Measurements from ENCODE around the gene PTPRU. TPM values are rescaled to one million over a fixed set of nuclear protein-coding genes. Genes with fewer than 3 reads are reported as not detected.

Gene PTPRU
- total RNA-seq, 1 experiment from 2014 or later: 45.5 TPM

- no peak overlapping the region for H4K91ac ChIP-seq (ENCODE audit: insufficient read length, low read depth, low read length)
- no peak overlapping the region for H2BK15ac ChIP-seq (ENCODE audit: low read depth, low read length)
- H4K5ac ChIP-seq (ENCODE audit: insufficient read length, low read depth, low read length): no peak overlapping the region
- no peaks in the 10 kb centered on the region; the same call in 1 of the 2 replicates for H3K4me1 ChIP-seq (ENCODE audit: insufficient read depth, low read length)
- no peak overlapping the region for H3K56ac ChIP-seq (ENCODE audit: insufficient read length, low read depth, low read length)
- no peak overlapping the region for H2AFZ ChIP-seq (ENCODE audit: low read length)
- no peak overlapping the region for H2BK120ac ChIP-seq (ENCODE audit: low read depth, low read length, poor library complexity, severe bottlenecking)
- H3K14ac ChIP-seq (ENCODE audit: insufficient read depth, low read length): no peak overlapping the region
- H2AK5ac ChIP-seq (ENCODE audit: insufficient read length, low read length): no peak overlapping the region
- no peak overlapping the region for H2BK20ac ChIP-seq (ENCODE audit: low read depth, low read length, poor library complexity, severe bottlenecking)
- DNase-seq: no peak
- H4K20me1 ChIP-seq (ENCODE audit: control insufficient read depth, insufficient read depth, insufficient read length): no peaks in the 10 kb centered on the region
- Mint-ChIP-seq H3K9me3 (no peaks in the 10 kb centered on the region), H3K27ac (peak overlapping the region in 1 of 3 experiments; percentile 60; a peak in 2 of 7 replicates), H3K4me3 (no peak overlapping the region), H3K27me3 (ENCODE audit: low read depth) (no peaks in the 10 kb centered on the region; the same call in 1 of the 2 replicates), H3K36me3 (ENCODE audit: insufficient read depth in 1 of 3, low read depth in 3 of 3) (peaks cover 3 to 31% (median 21%) of the 10 kb centered on the region in 3 experiments; a peak in 6 of 7 replicates), H3K4me1 (peaks cover 27 to 39% of the 10 kb centered on the region in 2 experiments)
- H3K9ac ChIP-seq (ENCODE audit: extremely low read depth, insufficient read length, low read length): no peak overlapping the region
- no peak overlapping the region for H3K23ac ChIP-seq (ENCODE audit: insufficient read length, low read depth, low read length)
- no CpG with 5 or more reads among the region's 3 CpGs for WGBS (ENCODE audit: extremely low coverage, insufficient read length, low lambda C conversion rate)
- H2BK5ac ChIP-seq (ENCODE audit: insufficient read length, low read length): no peak overlapping the region
- TF ChIP-seq CTCF (conservative IDR thresholded peaks at IDR 0.05): no peak
- no peak overlapping the region for H3K4me2 ChIP-seq (ENCODE audit: insufficient read depth, insufficient read length, low read length)
- no peaks in the 10 kb centered on the region for H3K79me1 ChIP-seq (ENCODE audit: insufficient read depth, low read depth, low read length, poor library complexity, severe bottlenecking)
- H3K23me2 ChIP-seq (ENCODE audit: insufficient read length, low read depth, low read length, poor library complexity, severe bottlenecking): peaks cover 2% of the 10 kb centered on the region
- no peak overlapping the region for H3K4ac ChIP-seq (ENCODE audit: low read depth, low read length)
- H3K18ac ChIP-seq (ENCODE audit: insufficient read length, low read depth, low read length): no peak overlapping the region
- no peak overlapping the region for H2BK12ac ChIP-seq (ENCODE audit: insufficient read length, low read depth, low read length)
- H3K27me3 ChIP-seq (ENCODE audit: insufficient read depth, low read length): no peaks in the 10 kb centered on the region
- no peak overlapping the region for H3K27ac ChIP-seq (ENCODE audit: insufficient read length, low read depth, low read length)
- no peak overlapping the region for H4K8ac ChIP-seq (replicated peaks; ENCODE audit: insufficient read length, low read depth, low read length)
- H3K9me3 ChIP-seq (ENCODE audit: control insufficient read depth, low read depth, low read length): no peaks in the 10 kb centered on the region
- no peaks in the 10 kb centered on the region for H3K79me2 ChIP-seq (ENCODE audit: insufficient read depth, low read length)
- no peak overlapping the region for H3T11ph ChIP-seq (ENCODE audit: low read length)
These were observed 45.2 kb downstream of the PTPRU start for GRCh38 chr1:29281571-29281970.

Measured in H9 (cell line).